Measurements from ENCODE around the gene JARID2.

DNA sequence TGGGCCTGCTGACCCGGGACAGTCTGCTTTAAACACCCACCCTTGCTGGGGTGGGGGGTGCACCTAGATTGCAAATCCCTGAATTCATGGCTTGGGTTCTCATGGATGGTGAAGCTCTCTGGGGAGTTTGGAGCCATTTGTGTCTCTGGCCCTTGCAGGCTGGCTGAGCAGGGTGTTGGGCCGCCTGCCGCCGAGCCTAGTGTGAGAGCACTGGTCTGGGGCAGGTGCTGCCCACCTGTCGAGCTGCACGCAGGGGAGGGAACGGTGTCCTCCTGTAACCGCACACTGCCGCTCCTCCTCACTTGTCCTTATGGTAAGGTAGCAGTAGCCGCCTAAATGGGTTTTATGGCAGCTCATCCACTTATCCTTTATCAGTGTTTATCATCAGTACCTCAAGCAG lies 273.0 kb downstream of the JARID2 start:
- TF ChIP-seq, protein P1, sequence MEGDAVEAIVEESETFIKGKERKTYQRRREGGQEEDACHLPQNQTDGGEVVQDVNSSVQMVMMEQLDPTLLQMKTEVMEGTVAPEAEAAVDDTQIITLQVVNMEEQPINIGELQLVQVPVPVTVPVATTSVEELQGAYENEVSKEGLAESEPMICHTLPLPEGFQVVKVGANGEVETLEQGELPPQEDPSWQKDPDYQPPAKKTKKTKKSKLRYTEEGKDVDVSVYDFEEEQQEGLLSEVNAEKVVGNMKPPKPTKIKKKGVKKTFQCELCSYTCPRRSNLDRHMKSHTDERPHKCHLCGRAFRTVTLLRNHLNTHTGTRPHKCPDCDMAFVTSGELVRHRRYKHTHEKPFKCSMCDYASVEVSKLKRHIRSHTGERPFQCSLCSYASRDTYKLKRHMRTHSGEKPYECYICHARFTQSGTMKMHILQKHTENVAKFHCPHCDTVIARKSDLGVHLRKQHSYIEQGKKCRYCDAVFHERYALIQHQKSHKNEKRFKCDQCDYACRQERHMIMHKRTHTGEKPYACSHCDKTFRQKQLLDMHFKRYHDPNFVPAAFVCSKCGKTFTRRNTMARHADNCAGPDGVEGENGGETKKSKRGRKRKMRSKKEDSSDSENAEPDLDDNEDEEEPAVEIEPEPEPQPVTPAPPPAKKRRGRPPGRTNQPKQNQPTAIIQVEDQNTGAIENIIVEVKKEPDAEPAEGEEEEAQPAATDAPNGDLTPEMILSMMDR (IDR thresholded peaks at IDR 0.05), result no peak
- TF ChIP-seq POLR2A (IDR thresholded peaks at IDR 0.05), result no peak
